Measurements from ENCODE around the gene FGFRL1.
"Not testable (repeated sequence)": the region's sequence is repeated elsewhere in the genome, so short reads cannot be mapped to it uniquely, and the experiment has no call there.

FGFRL1 gene

GRCh38 chr4:1041936-1042330, 30.5 kb downstream of the FGFRL1 start:
- no peak for DNase-seq

GRCh38 chr4:1042352-1043055, 31.1 kb downstream of the FGFRL1 start:
- no peak for DNase-seq

- no peak for DNase-seq
These were observed 31.7 kb downstream of the FGFRL1 start for GRCh38 chr4:1043162-1043561.

- no peak for DNase-seq
These were observed 32.4 kb downstream of the FGFRL1 start for GRCh38 chr4:1043651-1044468.

GRCh38 chr4:1044469-1045192, 33.2 kb downstream of the FGFRL1 start:
- DNase-seq = no peak

GRCh38 chr4:1045193-1045594, 33.8 kb downstream of the FGFRL1 start:
- no peak for DNase-seq

- DNase-seq = no peak
These were observed 34.3 kb downstream of the FGFRL1 start for GRCh38 chr4:1045595-1046201.

GRCh38 chr4:1046581-1047011, 35.2 kb downstream of the FGFRL1 start:
- DNase-seq = not testable (repeated sequence)

- DNase-seq = no peak
These were observed 35.9 kb downstream of the FGFRL1 start for GRCh38 chr4:1047106-1047975.

GRCh38 chr4:1047976-1048772, 36.7 kb downstream of the FGFRL1 start:
- no peak for DNase-seq

- DNase-seq = no peak
These were observed 37.6 kb downstream of the FGFRL1 start for GRCh38 chr4:1048773-1049590.

- DNase-seq = no peak
These were observed 38.1 kb downstream of the FGFRL1 start for GRCh38 chr4:1049591-1049905.

GRCh38 chr4:1050486-1051213, 39.2 kb downstream of the FGFRL1 start:
- DNase-seq = no peak

GRCh38 chr4:1051472-1051871, 40.0 kb downstream of the FGFRL1 start:
- no peak for DNase-seq

GRCh38 chr4:1052231-1052671, 40.8 kb downstream of the FGFRL1 start:
- DNase-seq = no peak

GRCh38 chr4:1053080-1053661, 41.7 kb downstream of the FGFRL1 start:
- no peak for DNase-seq

GRCh38 chr4:1053891-1054290, 42.5 kb downstream of the FGFRL1 start:
- DNase-seq = not testable (repeated sequence)

GRCh38 chr4:1054696-1055242, 43.3 kb downstream of the FGFRL1 start:
- not testable (repeated sequence) for DNase-seq

GRCh38 chr4:1055243-1055701, 43.8 kb downstream of the FGFRL1 start:
- not testable (repeated sequence) for DNase-seq
